HL-60 (cell line): ENCODE results near the gene LRRC75B.

Experiments used
- POLR2AphosphoS5 ChIP-seq: IDR thresholded peaks from 2 replicates; pipeline ENCODE4 v1.6.1; 2012; ENCODE audit warnings: low read depth
- SPI1 ChIP-seq: IDR thresholded peaks from 2 replicates; pipeline ENCODE4 v1.6.1; 2012; ENCODE audit warnings: low read depth, mild to moderate bottlenecking, borderline replicate concordance
- TF ChIP-seq, protein P1 (sequence below): IDR thresholded peaks from one replicate; pipeline ENCODE4 v1.5.1; 2011; ENCODE audit warnings: low read length, control low read depth, inconsistent platforms; ENCODE audit not compliant: insufficient read depth
- TF ChIP-seq, protein P2 (sequence below): IDR thresholded peaks from 2 replicates; pipeline ENCODE4 v1.6.1; 2012; ENCODE audit warnings: low read depth; ENCODE audit not compliant: insufficient replicate concordance

DNA sequence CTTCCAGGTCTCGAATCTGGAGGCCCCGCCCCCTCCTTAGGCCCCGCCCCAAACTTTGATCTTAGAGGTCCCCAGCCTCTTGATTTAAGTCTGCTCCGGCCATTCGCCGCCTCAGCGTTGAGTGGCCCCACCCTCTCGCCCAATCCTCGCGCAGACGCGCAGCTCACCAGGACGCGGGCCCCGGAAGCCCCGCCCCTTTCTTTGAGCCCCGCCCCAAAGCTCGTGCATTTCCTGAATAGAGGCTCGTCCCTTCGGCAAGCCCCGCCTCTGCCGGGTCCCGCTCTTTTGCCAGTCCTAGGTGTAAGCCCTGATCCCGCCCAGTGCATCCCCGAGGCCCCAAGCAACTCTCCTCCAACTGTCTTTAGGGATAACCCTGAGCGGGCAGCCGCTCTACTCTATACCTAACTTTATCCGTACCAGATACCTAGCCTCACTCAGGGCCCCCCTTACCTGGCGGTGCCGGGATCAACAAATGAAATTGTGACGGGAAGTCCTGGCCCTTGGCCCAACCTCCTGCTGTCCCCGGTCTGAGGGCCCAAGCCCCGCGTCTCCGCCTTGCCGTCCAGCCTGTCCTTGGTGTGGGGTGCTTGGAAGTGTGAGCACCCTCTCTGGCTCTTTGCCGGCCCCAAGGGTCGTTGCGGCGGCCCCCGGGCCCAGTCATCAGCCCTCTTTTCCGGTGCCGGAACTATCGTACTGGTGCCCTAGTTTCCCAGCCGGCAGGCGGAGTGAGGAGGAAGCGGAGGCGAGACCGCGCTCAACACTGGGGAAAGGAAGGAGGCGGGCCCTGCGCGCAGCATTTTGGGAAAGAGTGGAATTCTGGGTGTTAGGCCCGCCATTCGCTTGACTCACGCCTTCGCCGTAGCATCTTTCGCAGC is 37.5 kb downstream of the LRRC75B start, which contains the start of gene SNRPD3:
- TF ChIP-seq, protein P1, sequence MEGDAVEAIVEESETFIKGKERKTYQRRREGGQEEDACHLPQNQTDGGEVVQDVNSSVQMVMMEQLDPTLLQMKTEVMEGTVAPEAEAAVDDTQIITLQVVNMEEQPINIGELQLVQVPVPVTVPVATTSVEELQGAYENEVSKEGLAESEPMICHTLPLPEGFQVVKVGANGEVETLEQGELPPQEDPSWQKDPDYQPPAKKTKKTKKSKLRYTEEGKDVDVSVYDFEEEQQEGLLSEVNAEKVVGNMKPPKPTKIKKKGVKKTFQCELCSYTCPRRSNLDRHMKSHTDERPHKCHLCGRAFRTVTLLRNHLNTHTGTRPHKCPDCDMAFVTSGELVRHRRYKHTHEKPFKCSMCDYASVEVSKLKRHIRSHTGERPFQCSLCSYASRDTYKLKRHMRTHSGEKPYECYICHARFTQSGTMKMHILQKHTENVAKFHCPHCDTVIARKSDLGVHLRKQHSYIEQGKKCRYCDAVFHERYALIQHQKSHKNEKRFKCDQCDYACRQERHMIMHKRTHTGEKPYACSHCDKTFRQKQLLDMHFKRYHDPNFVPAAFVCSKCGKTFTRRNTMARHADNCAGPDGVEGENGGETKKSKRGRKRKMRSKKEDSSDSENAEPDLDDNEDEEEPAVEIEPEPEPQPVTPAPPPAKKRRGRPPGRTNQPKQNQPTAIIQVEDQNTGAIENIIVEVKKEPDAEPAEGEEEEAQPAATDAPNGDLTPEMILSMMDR, result no peak
- TF ChIP-seq POLR2AphosphoS5, result peak; percentile 81
- TF ChIP-seq, protein P2, sequence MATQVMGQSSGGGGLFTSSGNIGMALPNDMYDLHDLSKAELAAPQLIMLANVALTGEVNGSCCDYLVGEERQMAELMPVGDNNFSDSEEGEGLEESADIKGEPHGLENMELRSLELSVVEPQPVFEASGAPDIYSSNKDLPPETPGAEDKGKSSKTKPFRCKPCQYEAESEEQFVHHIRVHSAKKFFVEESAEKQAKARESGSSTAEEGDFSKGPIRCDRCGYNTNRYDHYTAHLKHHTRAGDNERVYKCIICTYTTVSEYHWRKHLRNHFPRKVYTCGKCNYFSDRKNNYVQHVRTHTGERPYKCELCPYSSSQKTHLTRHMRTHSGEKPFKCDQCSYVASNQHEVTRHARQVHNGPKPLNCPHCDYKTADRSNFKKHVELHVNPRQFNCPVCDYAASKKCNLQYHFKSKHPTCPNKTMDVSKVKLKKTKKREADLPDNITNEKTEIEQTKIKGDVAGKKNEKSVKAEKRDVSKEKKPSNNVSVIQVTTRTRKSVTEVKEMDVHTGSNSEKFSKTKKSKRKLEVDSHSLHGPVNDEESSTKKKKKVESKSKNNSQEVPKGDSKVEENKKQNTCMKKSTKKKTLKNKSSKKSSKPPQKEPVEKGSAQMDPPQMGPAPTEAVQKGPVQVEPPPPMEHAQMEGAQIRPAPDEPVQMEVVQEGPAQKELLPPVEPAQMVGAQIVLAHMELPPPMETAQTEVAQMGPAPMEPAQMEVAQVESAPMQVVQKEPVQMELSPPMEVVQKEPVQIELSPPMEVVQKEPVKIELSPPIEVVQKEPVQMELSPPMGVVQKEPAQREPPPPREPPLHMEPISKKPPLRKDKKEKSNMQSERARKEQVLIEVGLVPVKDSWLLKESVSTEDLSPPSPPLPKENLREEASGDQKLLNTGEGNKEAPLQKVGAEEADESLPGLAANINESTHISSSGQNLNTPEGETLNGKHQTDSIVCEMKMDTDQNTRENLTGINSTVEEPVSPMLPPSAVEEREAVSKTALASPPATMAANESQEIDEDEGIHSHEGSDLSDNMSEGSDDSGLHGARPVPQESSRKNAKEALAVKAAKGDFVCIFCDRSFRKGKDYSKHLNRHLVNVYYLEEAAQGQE, result peak; percentile 53
- TF ChIP-seq SPI1, result peak; percentile 49; the same call in 1 of the 2 replicates
